ENCODE data around the gene RUNDC3A.

The RUNDC3A gene

GRCh38 chr17:44354582-44355561 lies 46.5 kb downstream of the RUNDC3A start:
- Histone ChIP-seq H3K4me1 (ENCODE audit: control insufficient read depth, insufficient read depth, low read length) (no peaks in the 10 kb centered on the region), H3K27ac (ENCODE audit: low read depth, low read length) (no peak overlapping the region), H3K27me3 (ENCODE audit: control insufficient read depth, insufficient read depth, low read length) (no peaks in the 10 kb centered on the region), H3K9me3 (ENCODE audit: control insufficient read depth, insufficient read depth, low read length) (no peaks in the 10 kb centered on the region), H3K36me3 (ENCODE audit: control insufficient read depth, insufficient read depth, low read length) (peaks cover 28% of the 10 kb centered on the region), H3K9ac (ENCODE audit: low read depth, low read length) (no peak overlapping the region), H3K4me3 (ENCODE audit: low read depth, low read length) (peak overlapping the region; percentile 61; the same call in 1 of the 2 replicates)

GRCh38 chr17:44355642-44356099 lies 47.3 kb downstream of the RUNDC3A start:
- H3K4me3 ChIP-seq (ENCODE audit: low read depth, low read length): no peak overlapping the region
- H3K27me3 ChIP-seq (ENCODE audit: control insufficient read depth, insufficient read depth, low read length): no peaks in the 10 kb centered on the region
- peaks cover 4% of the 10 kb centered on the region for H3K4me1 ChIP-seq (ENCODE audit: control insufficient read depth, insufficient read depth, low read length)
- H3K27ac ChIP-seq (ENCODE audit: low read depth, low read length): no peak overlapping the region
- H3K9me3 ChIP-seq (ENCODE audit: control insufficient read depth, insufficient read depth, low read length): no peaks in the 10 kb centered on the region
- H3K36me3 ChIP-seq (ENCODE audit: control insufficient read depth, insufficient read depth, low read length): peaks cover 31% of the 10 kb centered on the region
- no peak overlapping the region for H3K9ac ChIP-seq (ENCODE audit: low read depth, low read length)

- no peaks in the 10 kb centered on the region for H3K27me3 ChIP-seq (ENCODE audit: control insufficient read depth, insufficient read depth, low read length)
- no peaks in the 10 kb centered on the region for H3K9me3 ChIP-seq (ENCODE audit: control insufficient read depth, insufficient read depth, low read length)
- H3K4me1 ChIP-seq (ENCODE audit: control insufficient read depth, insufficient read depth, low read length): peaks cover 10% of the 10 kb centered on the region
- no peak overlapping the region for H3K4me3 ChIP-seq (ENCODE audit: low read depth, low read length)
- H3K9ac ChIP-seq (ENCODE audit: low read depth, low read length): no peak overlapping the region
- H3K36me3 ChIP-seq (ENCODE audit: control insufficient read depth, insufficient read depth, low read length): peaks cover 27% of the 10 kb centered on the region
- H3K27ac ChIP-seq (ENCODE audit: low read depth, low read length): no peak overlapping the region
Observed at GRCh38 chr17:44356241-44356640, 47.8 kb downstream of the RUNDC3A start.

DNA sequence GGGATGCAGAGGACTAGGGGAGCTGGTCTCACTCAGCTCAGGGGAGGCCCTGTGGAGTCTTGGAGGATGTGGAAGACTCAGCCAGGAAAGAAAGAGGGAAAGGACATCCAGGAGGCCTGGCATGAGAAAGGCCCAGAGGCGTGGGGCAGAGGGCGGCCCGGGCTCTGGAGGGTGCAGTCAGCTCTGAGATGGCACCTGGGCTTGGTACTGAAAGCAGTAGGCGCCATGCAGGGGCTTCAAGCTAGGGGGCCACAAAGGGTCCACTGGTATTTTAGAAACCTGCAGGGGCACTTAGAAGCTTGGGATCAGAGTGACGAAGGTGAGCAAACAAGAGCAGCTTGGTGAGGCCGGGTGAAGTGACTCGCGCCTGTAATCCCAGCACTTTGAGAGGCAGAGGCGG lies 49.7 kb downstream of the RUNDC3A start:
- Histone ChIP-seq H3K4me3 (ENCODE audit: low read depth, low read length) (no peak overlapping the region), H3K9ac (ENCODE audit: low read depth, low read length) (no peak overlapping the region), H3K36me3 (ENCODE audit: control insufficient read depth, insufficient read depth, low read length) (peaks cover 11% of the 10 kb centered on the region; the same call in 1 of the 2 replicates), H3K9me3 (ENCODE audit: control insufficient read depth, insufficient read depth, low read length) (no peaks in the 10 kb centered on the region), H3K27ac (ENCODE audit: low read depth, low read length) (no peak overlapping the region), H3K27me3 (ENCODE audit: control insufficient read depth, insufficient read depth, low read length) (no peaks in the 10 kb centered on the region), H3K4me1 (ENCODE audit: control insufficient read depth, insufficient read depth, low read length) (peaks cover 21% of the 10 kb centered on the region)

- H3K36me3 ChIP-seq (ENCODE audit: control insufficient read depth, insufficient read depth, low read length): peaks cover 11% of the 10 kb centered on the region; the same call in 1 of the 2 replicates
- peaks cover 21% of the 10 kb centered on the region for H3K4me1 ChIP-seq (ENCODE audit: control insufficient read depth, insufficient read depth, low read length)
- no peak overlapping the region for H3K9ac ChIP-seq (ENCODE audit: low read depth, low read length)
- H3K27me3 ChIP-seq (ENCODE audit: control insufficient read depth, insufficient read depth, low read length): no peaks in the 10 kb centered on the region
- no peak overlapping the region for H3K27ac ChIP-seq (ENCODE audit: low read depth, low read length)
- H3K9me3 ChIP-seq (ENCODE audit: control insufficient read depth, insufficient read depth, low read length): no peaks in the 10 kb centered on the region
- no peak overlapping the region for H3K4me3 ChIP-seq (ENCODE audit: low read depth, low read length)
Observed at GRCh38 chr17:44359006-44359405, 50.6 kb downstream of the RUNDC3A start.

DNA sequence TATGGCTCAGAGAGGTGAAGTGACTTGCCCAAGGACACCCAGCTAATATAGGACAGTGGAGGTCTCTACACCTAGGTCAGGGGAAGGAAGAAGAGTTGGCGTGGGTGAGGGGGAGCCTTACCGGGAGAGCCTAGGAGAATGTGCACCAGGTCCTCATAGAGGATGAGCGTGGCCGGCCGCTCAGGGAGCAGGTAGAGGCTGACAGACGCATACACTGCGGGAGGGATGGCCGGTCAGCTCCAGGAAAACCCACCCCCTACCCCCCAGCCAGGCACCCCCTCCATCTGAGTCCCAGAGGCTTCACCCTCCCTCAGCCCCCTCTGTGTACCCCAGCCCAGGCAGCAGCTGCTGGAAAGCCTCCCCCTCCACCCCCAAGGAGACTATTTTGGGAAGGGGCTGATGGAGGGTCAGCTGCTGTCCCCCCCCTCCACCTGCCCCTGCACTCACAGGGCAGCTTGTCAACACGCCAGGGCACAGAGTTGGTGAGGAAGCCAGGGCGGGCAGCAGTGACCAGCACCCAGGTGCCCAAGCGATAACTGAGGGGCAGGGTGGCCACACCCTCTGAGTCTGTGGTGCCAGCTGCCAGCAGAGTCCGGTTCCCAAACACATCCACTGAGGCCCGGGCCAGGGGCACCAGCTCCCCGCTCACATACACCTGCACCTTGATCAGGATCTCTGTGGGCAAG lies 51.2 kb downstream of the RUNDC3A start:
- Histone ChIP-seq H3K27ac (ENCODE audit: low read depth, low read length) (no peak overlapping the region), H3K9ac (ENCODE audit: low read depth, low read length) (no peak overlapping the region), H3K4me3 (ENCODE audit: low read depth, low read length) (no peak overlapping the region), H3K27me3 (ENCODE audit: control insufficient read depth, insufficient read depth, low read length) (no peaks in the 10 kb centered on the region), H3K9me3 (ENCODE audit: control insufficient read depth, insufficient read depth, low read length) (no peaks in the 10 kb centered on the region), H3K4me1 (ENCODE audit: control insufficient read depth, insufficient read depth, low read length) (peaks cover 21% of the 10 kb centered on the region), H3K36me3 (ENCODE audit: control insufficient read depth, insufficient read depth, low read length) (peaks cover 11% of the 10 kb centered on the region; the same call in 1 of the 2 replicates)

DNA sequence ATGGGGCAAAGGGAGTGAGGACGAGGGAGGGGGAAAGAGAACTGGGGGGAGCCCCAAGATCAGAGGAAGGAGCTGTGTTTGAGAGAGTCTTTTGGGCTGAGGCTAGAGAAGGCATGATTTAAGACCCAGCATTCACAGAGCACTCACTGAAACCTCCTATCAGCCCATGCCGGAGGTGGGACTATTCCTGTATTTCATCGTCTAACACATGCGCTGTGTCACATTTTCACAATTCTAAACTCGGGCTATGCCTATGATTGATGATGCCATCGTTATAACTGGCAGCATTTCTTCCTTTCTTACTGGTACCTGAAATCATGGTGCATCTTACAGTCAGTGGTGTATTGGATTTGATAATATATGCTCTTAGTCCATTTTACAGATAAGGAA lies 51.7 kb downstream of the RUNDC3A start:
- H3K9me3 ChIP-seq (ENCODE audit: control insufficient read depth, insufficient read depth, low read length): no peaks in the 10 kb centered on the region
- no peak overlapping the region for H3K4me3 ChIP-seq (ENCODE audit: low read depth, low read length)
- no peak overlapping the region for H3K9ac ChIP-seq (ENCODE audit: low read depth, low read length)
- H3K4me1 ChIP-seq (ENCODE audit: control insufficient read depth, insufficient read depth, low read length): peaks cover 21% of the 10 kb centered on the region
- peaks cover 11% of the 10 kb centered on the region; the same call in 1 of the 2 replicates for H3K36me3 ChIP-seq (ENCODE audit: control insufficient read depth, insufficient read depth, low read length)
- no peak overlapping the region for H3K27ac ChIP-seq (ENCODE audit: low read depth, low read length)
- H3K27me3 ChIP-seq (ENCODE audit: control insufficient read depth, insufficient read depth, low read length): no peaks in the 10 kb centered on the region; the same call in 1 of the 2 replicates

DNA sequence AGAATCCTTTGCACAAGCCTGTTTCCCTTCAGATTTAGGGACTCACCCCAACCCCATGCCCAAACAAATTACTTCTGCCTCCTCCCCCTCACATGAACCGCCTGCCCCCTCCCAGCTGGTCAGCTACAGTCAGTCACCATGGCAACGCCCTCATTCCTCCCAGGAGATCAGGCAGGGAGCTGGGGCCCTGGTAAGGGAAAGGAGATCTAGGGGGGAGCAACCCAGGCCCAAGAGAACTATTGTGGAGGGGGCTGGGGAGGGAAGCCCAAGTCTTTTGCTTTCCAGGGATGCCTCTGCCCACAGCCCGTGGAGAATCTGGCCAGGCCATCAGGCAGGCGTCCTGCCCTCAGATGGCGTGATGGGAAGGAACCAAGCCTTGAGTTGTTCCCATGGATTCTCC lies 52.4 kb downstream of the RUNDC3A start:
- H3K36me3 ChIP-seq (ENCODE audit: control insufficient read depth, insufficient read depth, low read length): peaks cover 11% of the 10 kb centered on the region; the same call in 1 of the 2 replicates
- peaks cover 21% of the 10 kb centered on the region for H3K4me1 ChIP-seq (ENCODE audit: control insufficient read depth, insufficient read depth, low read length)
- H3K4me3 ChIP-seq (ENCODE audit: low read depth, low read length): peak overlapping the region; percentile 4; the same call in 1 of the 2 replicates
- H3K27me3 ChIP-seq (ENCODE audit: control insufficient read depth, insufficient read depth, low read length): no peaks in the 10 kb centered on the region; the same call in 1 of the 2 replicates
- H3K27ac ChIP-seq (ENCODE audit: low read depth, low read length): no peak overlapping the region
- H3K9me3 ChIP-seq (ENCODE audit: control insufficient read depth, insufficient read depth, low read length): no peaks in the 10 kb centered on the region
- H3K9ac ChIP-seq (ENCODE audit: low read depth, low read length): no peak overlapping the region

DNA sequence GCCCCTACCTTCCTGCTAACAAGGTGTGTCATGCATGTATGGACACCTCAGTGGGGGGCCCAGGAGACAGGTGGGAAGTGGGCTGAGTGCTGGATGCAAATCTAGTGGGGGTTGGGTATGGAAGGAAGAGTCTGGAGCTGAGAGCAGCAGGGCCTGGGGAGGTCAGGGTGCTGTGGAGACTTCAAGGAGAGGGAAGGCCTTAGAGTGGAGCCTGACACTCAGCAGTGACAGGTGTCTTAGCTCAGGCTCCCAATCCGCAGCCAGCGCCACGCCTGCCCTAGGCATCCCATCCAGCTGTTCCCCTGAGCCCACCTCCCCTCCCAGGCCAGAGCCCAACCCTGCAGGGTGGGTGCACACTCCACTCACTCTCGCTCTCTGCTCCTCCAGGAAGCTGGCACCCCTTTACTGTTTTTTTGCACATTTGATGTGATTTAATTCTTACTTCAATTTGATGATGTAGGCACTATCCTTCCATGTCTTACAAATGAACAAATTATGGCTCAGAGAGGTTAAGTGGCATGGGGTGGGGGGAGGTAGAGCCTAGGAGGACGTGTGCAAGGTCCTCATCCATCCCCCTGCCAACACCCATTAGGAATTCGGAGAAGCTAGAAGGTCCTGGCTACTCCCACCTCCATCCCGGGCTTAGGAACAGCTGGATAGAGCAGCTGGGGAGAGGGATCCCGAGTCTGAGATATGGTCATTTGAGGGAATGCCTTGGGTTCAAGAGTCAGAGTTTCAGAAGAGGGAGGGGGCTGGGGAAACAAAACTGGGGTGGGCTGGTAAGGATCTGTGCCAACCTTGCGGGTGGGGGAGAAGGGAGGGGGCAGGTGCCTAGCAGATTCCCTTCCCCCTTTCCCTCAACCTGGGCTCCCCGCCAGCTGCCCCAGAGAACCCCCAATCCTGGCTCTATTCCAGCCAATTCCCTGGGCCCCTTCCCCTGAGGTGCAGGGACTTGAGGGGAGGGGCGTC lies 53.2 kb downstream of the RUNDC3A start:
- Histone ChIP-seq H3K9ac (ENCODE audit: low read depth, low read length) (no peak overlapping the region), H3K4me3 (ENCODE audit: low read depth, low read length) (peak overlapping the region; percentile 29)

DNA sequence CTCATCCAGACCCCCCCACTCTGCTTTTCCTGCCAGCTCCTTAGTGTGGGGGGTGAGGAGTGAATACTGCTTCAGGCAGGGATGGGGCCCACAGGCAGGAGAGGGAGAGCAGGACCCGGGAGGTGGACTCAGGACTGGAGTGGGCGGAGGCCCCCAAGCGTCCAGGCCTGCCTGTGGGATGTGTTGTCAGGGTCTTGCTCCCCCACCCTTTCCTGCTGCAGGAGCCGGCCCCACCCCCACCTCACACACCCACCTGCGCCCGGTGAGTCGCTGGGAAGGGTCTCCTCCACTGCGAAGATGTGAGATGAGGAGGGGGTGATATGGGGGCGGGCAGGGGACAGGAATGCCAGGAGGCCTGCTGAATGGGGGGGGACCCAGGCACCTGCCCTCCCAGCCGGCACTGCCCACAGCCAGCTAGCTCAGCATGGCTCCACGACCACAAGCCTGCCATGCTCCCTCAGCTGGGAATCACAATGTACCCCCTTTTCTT lies 54.1 kb downstream of the RUNDC3A start:
- no peaks in the 10 kb centered on the region for H3K9me3 ChIP-seq (ENCODE audit: control insufficient read depth, insufficient read depth, low read length)
- no peak overlapping the region for H3K27ac ChIP-seq (ENCODE audit: low read depth, low read length)
- H3K9ac ChIP-seq (ENCODE audit: low read depth, low read length): no peak overlapping the region
- peaks cover 21% of the 10 kb centered on the region for H3K4me1 ChIP-seq (ENCODE audit: control insufficient read depth, insufficient read depth, low read length)
- peaks cover 11% of the 10 kb centered on the region; the same call in 1 of the 2 replicates for H3K36me3 ChIP-seq (ENCODE audit: control insufficient read depth, insufficient read depth, low read length)
- peak overlapping the region; percentile 79 for H3K4me3 ChIP-seq (ENCODE audit: low read depth, low read length)
- no peaks in the 10 kb centered on the region; the same call in 1 of the 2 replicates for H3K27me3 ChIP-seq (ENCODE audit: control insufficient read depth, insufficient read depth, low read length)

More for the DNA sequence above, 53.2 kb downstream of the RUNDC3A start:
- no peaks in the 10 kb centered on the region; the same call in 1 of the 2 replicates for H3K27me3 ChIP-seq (ENCODE audit: control insufficient read depth, insufficient read depth, low read length)
- H3K9me3 ChIP-seq (ENCODE audit: control insufficient read depth, insufficient read depth, low read length): no peaks in the 10 kb centered on the region
- H3K27ac ChIP-seq (ENCODE audit: low read depth, low read length): no peak overlapping the region
- H3K4me1 ChIP-seq (ENCODE audit: control insufficient read depth, insufficient read depth, low read length): peaks cover 21% of the 10 kb centered on the region
- peaks cover 11% of the 10 kb centered on the region; the same call in 1 of the 2 replicates for H3K36me3 ChIP-seq (ENCODE audit: control insufficient read depth, insufficient read depth, low read length)

Data from HUES48 (cell line).